Left lung (tissue), 10 donors: ENCODE measurements around the gene CAB39L. TPM values are rescaled to one million over a fixed set of nuclear protein-coding genes. Genes with fewer than 3 reads are reported as not detected.

Experiments used
- ATAC-seq: fragments of 200-7000 bp; cut with Tn5 transposase; one replicate; pipeline ENCODE4 v1.9.1; 2020; ENCODE audit warnings: moderate library complexity
- DNase-seq, 4 donors: peaks; one replicate each; pipeline ENCODE4 v3.0.0-alpha.2; 2013 to 2020
- H3K27ac ChIP-seq, 2 donors: fragments of 200-600 bp; sonication (generic) in 1 of 2; one replicate each; pipeline versions ENCODE4 v1.5.0 to v1.8.0; 2020 to 2021
- H3K27me3 ChIP-seq, 2 donors: fragments of 200-600 bp; sonication (generic) in 1 of 2; one replicate each; pipeline versions ENCODE4 v1.5.0 to v1.8.0; 2020 to 2021
- H3K36me3 ChIP-seq, 2 donors: fragments of 200-600 bp; sonication (generic) in 1 of 2; one replicate each; pipeline versions ENCODE4 v1.5.0 to v1.8.0; 2020 to 2021
- H3K4me1 ChIP-seq, 2 donors: fragments of 200-600 bp; one replicate each; pipeline ENCODE4 v1.8.0; 2021
- H3K4me3 ChIP-seq, 2 donors: fragments of 200-600 bp; sonication (generic) in 1 of 2; one replicate each; pipeline versions ENCODE4 v1.5.0 to v1.8.0; 2020 to 2021; ENCODE audit warnings: mild to moderate bottlenecking in 1 of 2
- H3K9me3 ChIP-seq, 2 donors: fragments of 200-600 bp; sonication (generic) in 1 of 2; one replicate each; pipeline versions ENCODE4 v1.5.0 to v1.8.0; 2020 to 2021
- intact Hi-C, 2 donors: fragments of 100-400 bp; cut with DNase I; formaldehyde crosslinking; loops; one replicate each; pipeline versions ENCODE4 v1.11.2 to v1.14.2; 2022
- polyA plus RNA-seq, 6 donors: library from polyadenylated mRNA; unstranded; fragments of 120-200 nt; gene quantifications; one replicate each; pipeline ENCODE4 v1.2.1, GENCODE V29; 2013; ENCODE audit not compliant: insufficient read length in 6 of 6
- total RNA-seq, 2 donors: library from RNA; stranded (reverse); fragmentation: NEBNext Ultra II Directional; extraction: Animal tissue kit (Norgen Biotek cat#: 25700); gene quantifications; one replicate each; pipeline ENCODE4 v1.2.1, GENCODE V29; 2021
- TF ChIP-seq, protein P1 (sequence below), 2 donors: fragments of 200-600 bp; sonication (generic) in 1 of 2; IDR thresholded peaks; one replicate each; pipeline versions ENCODE4 v1.5.0 to v1.8.0; 2021; ENCODE audit warnings: antibody characterized with exemption in 2 of 2
- donor health status: DM: no; HTN: yes; CAD: no.
- donor health status: DM: no; HTN: no; CAD: no.

CAB39L gene
- total and polyA plus RNA-seq, 8 donors = 8.6 to 12.8 (median 10.1) TPM

GRCh38 chr13:49417161-49417560, 26.7 kb downstream of the CAB39L start:
- H3K36me3 ChIP-seq = no peaks in the 10 kb centered on the region
- intact Hi-C loops = no loop called here
- TF ChIP-seq, protein P1, sequence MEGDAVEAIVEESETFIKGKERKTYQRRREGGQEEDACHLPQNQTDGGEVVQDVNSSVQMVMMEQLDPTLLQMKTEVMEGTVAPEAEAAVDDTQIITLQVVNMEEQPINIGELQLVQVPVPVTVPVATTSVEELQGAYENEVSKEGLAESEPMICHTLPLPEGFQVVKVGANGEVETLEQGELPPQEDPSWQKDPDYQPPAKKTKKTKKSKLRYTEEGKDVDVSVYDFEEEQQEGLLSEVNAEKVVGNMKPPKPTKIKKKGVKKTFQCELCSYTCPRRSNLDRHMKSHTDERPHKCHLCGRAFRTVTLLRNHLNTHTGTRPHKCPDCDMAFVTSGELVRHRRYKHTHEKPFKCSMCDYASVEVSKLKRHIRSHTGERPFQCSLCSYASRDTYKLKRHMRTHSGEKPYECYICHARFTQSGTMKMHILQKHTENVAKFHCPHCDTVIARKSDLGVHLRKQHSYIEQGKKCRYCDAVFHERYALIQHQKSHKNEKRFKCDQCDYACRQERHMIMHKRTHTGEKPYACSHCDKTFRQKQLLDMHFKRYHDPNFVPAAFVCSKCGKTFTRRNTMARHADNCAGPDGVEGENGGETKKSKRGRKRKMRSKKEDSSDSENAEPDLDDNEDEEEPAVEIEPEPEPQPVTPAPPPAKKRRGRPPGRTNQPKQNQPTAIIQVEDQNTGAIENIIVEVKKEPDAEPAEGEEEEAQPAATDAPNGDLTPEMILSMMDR (IDR thresholded peaks at IDR 0.05) = no peak
- no peak for DNase-seq
- ATAC-seq = no peak
- no peaks in the 10 kb centered on the region for H3K9me3 ChIP-seq
- H3K27me3 ChIP-seq = no peaks in the 10 kb centered on the region
- no peak overlapping the region for H3K27ac ChIP-seq
- no peaks in the 10 kb centered on the region for H3K4me1 ChIP-seq
- H3K4me3 ChIP-seq = no peak overlapping the region

- H3K4me3 ChIP-seq = no peak overlapping the region
- ATAC-seq (no peak), DNase-seq (no peak)
- no peaks in the 10 kb centered on the region for H3K27me3 ChIP-seq
- H3K9me3 ChIP-seq = no peaks in the 10 kb centered on the region
- intact Hi-C loops = no loop called here
- H3K4me1 ChIP-seq = no peaks in the 10 kb centered on the region
- H3K27ac ChIP-seq = no peak overlapping the region
- H3K36me3 ChIP-seq = no peaks in the 10 kb centered on the region
- TF ChIP-seq, protein P1 (IDR thresholded peaks at IDR 0.05) = no peak
These were observed 31.1 kb downstream of the CAB39L start for GRCh38 chr13:49412749-49413148.

DNA sequence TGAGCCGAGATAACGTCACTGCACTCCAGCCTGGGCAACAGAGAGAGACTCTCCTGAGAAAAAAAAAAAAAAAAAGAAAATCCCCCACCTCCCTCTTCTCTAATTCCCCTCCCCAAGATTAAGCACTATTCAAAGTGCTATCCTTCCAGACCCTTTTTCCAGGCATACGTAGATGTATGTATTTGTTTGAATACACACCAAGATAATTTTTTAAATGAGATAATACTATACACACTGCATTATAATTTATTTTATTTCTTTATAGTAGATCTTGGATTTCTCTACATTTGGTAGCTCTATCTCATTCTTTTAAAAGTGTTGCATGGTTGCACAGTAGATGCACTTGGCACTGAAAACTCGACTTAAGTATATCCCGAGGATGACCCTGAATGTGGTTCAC, 32.5 kb downstream of the CAB39L start:
- intact Hi-C loops = no loop called here
- Histone ChIP-seq H3K27me3 (no peaks in the 10 kb centered on the region), H3K4me1 (no peaks in the 10 kb centered on the region), H3K9me3 (no peaks in the 10 kb centered on the region), H3K27ac (no peak overlapping the region), H3K36me3 (no peaks in the 10 kb centered on the region), H3K4me3 (no peak overlapping the region)
- TF ChIP-seq, protein P1 (IDR thresholded peaks at IDR 0.05) = no peak
- DNase-seq (no peak), ATAC-seq (no peak)

- no peak for ATAC-seq
These were observed 33.4 kb downstream of the CAB39L start for GRCh38 chr13:49410477-49410876.

DNA sequence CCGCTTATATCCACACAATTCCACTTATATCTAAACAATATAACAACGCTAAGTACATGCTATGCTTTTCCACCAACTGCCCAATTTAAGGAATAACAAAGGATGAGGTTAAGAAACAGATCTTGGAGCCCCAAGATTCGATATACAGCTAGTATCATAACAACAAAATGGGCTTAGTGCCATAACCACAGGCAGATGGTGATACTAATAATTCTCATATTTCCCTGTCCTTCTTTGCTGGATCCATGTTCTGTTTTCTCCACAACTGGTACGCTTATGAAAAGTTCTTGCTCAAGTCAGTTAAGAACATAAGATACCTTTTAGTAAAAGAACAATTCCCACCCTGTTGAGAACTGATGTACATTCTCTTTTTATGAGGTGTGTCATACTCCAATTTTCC, 33.9 kb downstream of the CAB39L start:
- ATAC-seq (no peak), DNase-seq (no peak)
- Histone ChIP-seq H3K27me3 (no peaks in the 10 kb centered on the region), H3K4me1 (no peaks in the 10 kb centered on the region), H3K4me3 (no peak overlapping the region), H3K36me3 (no peaks in the 10 kb centered on the region), H3K27ac (no peak overlapping the region), H3K9me3 (peaks cover 0 to 6% of the 10 kb centered on the region in 2 donors)
- TF ChIP-seq, protein P1 (IDR thresholded peaks at IDR 0.05) = no peak
- intact Hi-C loops = no loop called here

More at GRCh38 chr13:49410477-49410876, 33.4 kb downstream of the CAB39L start:
- no peak overlapping the region for H3K27ac ChIP-seq
- H3K9me3 ChIP-seq = peaks cover 0 to 3% of the 10 kb centered on the region in 2 donors
- no peaks in the 10 kb centered on the region for H3K27me3 ChIP-seq
- H3K4me3 ChIP-seq = no peak overlapping the region
- no peak for DNase-seq
- H3K36me3 ChIP-seq = no peaks in the 10 kb centered on the region
- intact Hi-C loops = no loop called here
- TF ChIP-seq, protein P1 (IDR thresholded peaks at IDR 0.05) = no peak
- H3K4me1 ChIP-seq = no peaks in the 10 kb centered on the region
